NCI-H2196 treated with DMSO at 0.1 percent for 48 hours (cell line): ENCODE data around the gene AMN.

Experiments
- DNase-seq: peaks from one replicate; lab custom pipeline; 2025; ENCODE audit not compliant: unreplicated experiment; lab: John Stamatoyannopoulos, UW

AMN gene

GRCh38 chr14:102927346-102927877, 4.9 kb downstream of the AMN start:
- DNase-seq: no peak

GRCh38 chr14:102927878-102928411, 5.5 kb downstream of the AMN start:
- no peak for DNase-seq

- DNase-seq: peak; percentile 27
Measured at GRCh38 chr14:102928412-102929240, 6.2 kb downstream of the AMN start.

- no peak for DNase-seq
Measured at GRCh38 chr14:102929241-102930137, 7.0 kb downstream of the AMN start.

GRCh38 chr14:102930138-102930752, 7.8 kb downstream of the AMN start:
- no peak for DNase-seq

GRCh38 chr14:102930753-102931579, 8.5 kb downstream of the AMN start:
- no peak for DNase-seq

- DNase-seq: no peak
Measured at GRCh38 chr14:102931580-102932285, 9.3 kb downstream of the AMN start.

GRCh38 chr14:102932484-102933248, 10.2 kb downstream of the AMN start:
- no peak for DNase-seq

GRCh38 chr14:102933618-102934231, 11.3 kb downstream of the AMN start:
- no peak for DNase-seq

- DNase-seq: no peak
Measured at GRCh38 chr14:102935756-102936155, 13.3 kb downstream of the AMN start.

GRCh38 chr14:102937331-102938175, 15.1 kb downstream of the AMN start:
- DNase-seq: no peak

GRCh38 chr14:102938191-102938590, 15.7 kb downstream of the AMN start:
- no peak for DNase-seq

- no peak for DNase-seq
Measured at GRCh38 chr14:102939329-102939728, 16.9 kb downstream of the AMN start.

- no peak for DNase-seq
Measured at GRCh38 chr14:102939820-102940561, 17.5 kb downstream of the AMN start.

GRCh38 chr14:102940729-102941362, 18.4 kb downstream of the AMN start:
- DNase-seq: no peak

- no peak for DNase-seq
Measured at GRCh38 chr14:102941419-102942011, 19.1 kb downstream of the AMN start.
